BJ (cell line): Measurements from ENCODE around the gene PCP4L1. TPM values are rescaled to one million over a fixed set of nuclear protein-coding genes. Genes with fewer than 3 reads are reported as not detected.

Source experiments
- CTCF ChIA-PET: fragments of 350-600 bp; formaldehyde crosslinking; extraction: SDS; loops from one replicate; lab custom pipeline; 2021; ENCODE audit warnings: antibody characterized with exemption, inconsistent platforms; lab: Yijun Ruan, JAX
- POLR2A ChIA-PET: fragments of 300-600 bp; sonication (Branson Sonifier 250); formaldehyde crosslinking; extraction: SDS; loops from one replicate; lab custom pipeline; 2021; ENCODE audit warnings: antibody characterized with exemption; lab: Charles Lee
- DNase-seq: peaks from one replicate; pipeline ENCODE4 v3.0.0-alpha.2; 2011; ENCODE audit warnings: low read depth
- H3K27me3 ChIP-seq: 2 replicates; pipeline ENCODE4 v1.6.0; 2011; ENCODE audit warnings: low read length; ENCODE audit not compliant: control insufficient read depth, insufficient read depth
- H3K36me3 ChIP-seq: 2 replicates; pipeline ENCODE4 v1.5.1; 2011; ENCODE audit warnings: low read length; ENCODE audit not compliant: control insufficient read depth, insufficient read depth
- H3K4me3 ChIP-seq: 2 replicates; pipeline ENCODE4 v1.5.1; 2011; ENCODE audit warnings: low read depth, mild to moderate bottlenecking, control low read depth, low read length
- polyA plus RNA-seq: library from polyadenylated mRNA; depleted of rRNA; stranded (reverse); fragments of >200 nt; gene quantifications from 2 replicates; pipeline ENCODE4 v1.2.3, GENCODE V29; 2011
- TF ChIP-seq, protein P1 (sequence below): IDR thresholded peaks from 2 replicates; pipeline ENCODE4 v1.5.1; 2011; ENCODE audit warnings: low read depth, mild to moderate bottlenecking, control low read depth, inconsistent platforms, low read length, moderate library complexity; ENCODE audit not compliant: insufficient read depth

The PCP4L1 gene
- polyA plus RNA-seq, 1 experiment = not detected

DNA sequence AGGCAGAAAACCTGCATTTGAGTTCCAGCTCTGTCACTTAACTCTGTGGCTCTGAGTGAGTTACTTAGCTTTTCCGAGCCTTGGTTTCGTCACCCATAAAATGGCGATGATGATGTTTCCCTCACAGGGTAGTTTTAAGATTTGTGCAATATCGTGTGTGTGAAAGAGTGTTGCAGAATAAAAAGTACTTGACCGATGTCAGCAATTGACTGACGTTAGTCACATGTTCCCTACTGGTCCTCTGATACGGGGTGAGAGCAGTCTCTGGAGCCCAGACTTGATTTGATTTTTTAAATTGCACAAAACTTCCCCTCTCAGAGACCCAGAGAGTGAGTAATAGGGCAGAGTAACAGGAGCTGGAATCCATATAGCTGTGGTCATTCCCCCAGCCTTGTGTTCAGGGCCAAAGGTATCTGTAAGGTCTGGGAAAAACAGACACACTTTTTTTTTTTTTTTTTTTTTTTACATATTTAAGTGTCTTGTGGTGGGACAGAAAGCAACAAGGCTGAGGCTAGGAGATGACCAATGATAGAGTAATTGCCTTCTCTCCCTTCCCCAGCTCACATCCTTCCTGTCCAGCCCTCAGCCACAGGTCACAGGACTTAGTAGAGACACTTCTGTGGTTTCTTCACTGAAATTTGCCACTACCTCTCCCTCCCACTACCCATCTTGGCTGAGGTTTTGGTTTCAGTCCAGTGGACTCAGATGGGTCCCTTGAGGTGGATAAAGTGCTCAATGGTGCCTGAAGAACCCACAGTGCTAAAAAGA, 41.4 kb upstream of the PCP4L1 start:
- DNase-seq = peak; percentile 46
- POLR2A ChIA-PET = interaction anchor here (0.6 to 0.8 kb wide), 3 partner anchors 92 to 1620 kb away, joined by 3 to 4 read pairs (median 3); no protein-coding TSS in a partner anchor
- Histone ChIP-seq H3K27me3 (no peaks in the 10 kb centered on the region), H3K36me3 (peaks cover 20% of the 10 kb centered on the region), H3K4me3 (no peak overlapping the region)
- TF ChIP-seq, protein P1, sequence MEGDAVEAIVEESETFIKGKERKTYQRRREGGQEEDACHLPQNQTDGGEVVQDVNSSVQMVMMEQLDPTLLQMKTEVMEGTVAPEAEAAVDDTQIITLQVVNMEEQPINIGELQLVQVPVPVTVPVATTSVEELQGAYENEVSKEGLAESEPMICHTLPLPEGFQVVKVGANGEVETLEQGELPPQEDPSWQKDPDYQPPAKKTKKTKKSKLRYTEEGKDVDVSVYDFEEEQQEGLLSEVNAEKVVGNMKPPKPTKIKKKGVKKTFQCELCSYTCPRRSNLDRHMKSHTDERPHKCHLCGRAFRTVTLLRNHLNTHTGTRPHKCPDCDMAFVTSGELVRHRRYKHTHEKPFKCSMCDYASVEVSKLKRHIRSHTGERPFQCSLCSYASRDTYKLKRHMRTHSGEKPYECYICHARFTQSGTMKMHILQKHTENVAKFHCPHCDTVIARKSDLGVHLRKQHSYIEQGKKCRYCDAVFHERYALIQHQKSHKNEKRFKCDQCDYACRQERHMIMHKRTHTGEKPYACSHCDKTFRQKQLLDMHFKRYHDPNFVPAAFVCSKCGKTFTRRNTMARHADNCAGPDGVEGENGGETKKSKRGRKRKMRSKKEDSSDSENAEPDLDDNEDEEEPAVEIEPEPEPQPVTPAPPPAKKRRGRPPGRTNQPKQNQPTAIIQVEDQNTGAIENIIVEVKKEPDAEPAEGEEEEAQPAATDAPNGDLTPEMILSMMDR = no peak
- CTCF ChIA-PET = interaction anchor here (0.6 to 4.5 kb wide), 7 partner anchors 10 to 165 kb away, joined by 3 to 55 read pairs (median 3); partner anchors contain the start of gene TOMM40L

DNA sequence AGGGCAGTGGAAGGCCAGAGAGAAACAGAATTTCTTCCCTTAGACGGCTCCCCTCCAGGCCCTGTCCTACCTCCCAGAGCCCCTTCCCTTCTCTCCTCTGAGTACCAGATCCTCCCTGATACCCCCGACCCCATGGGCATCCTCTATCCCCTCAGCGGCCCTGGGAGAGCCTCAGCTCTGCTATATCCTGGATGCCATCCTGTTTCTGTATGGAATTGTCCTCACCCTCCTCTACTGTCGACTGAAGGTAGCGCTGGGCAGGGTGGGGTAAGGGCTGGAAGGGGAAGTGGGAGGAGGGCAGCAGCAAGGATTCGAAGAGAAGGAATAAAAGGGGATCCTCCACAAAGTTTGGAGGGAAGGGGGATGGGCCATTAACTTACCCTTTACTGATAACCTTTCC, 40.7 kb upstream of the PCP4L1 start:
- peaks cover 17% of the 10 kb centered on the region for H3K36me3 ChIP-seq
- no peaks in the 10 kb centered on the region for H3K27me3 ChIP-seq
- TF ChIP-seq, protein P1 = no peak
- H3K4me3 ChIP-seq = no peak overlapping the region
- ChIA-PET CTCF (interaction anchor here (4.5 kb wide), 1 partner anchor 10 kb away, joined by 55 read pairs; the partner anchor contains the start of gene TOMM40L), POLR2A (no interaction called here)
- DNase-seq = no peak

DNA sequence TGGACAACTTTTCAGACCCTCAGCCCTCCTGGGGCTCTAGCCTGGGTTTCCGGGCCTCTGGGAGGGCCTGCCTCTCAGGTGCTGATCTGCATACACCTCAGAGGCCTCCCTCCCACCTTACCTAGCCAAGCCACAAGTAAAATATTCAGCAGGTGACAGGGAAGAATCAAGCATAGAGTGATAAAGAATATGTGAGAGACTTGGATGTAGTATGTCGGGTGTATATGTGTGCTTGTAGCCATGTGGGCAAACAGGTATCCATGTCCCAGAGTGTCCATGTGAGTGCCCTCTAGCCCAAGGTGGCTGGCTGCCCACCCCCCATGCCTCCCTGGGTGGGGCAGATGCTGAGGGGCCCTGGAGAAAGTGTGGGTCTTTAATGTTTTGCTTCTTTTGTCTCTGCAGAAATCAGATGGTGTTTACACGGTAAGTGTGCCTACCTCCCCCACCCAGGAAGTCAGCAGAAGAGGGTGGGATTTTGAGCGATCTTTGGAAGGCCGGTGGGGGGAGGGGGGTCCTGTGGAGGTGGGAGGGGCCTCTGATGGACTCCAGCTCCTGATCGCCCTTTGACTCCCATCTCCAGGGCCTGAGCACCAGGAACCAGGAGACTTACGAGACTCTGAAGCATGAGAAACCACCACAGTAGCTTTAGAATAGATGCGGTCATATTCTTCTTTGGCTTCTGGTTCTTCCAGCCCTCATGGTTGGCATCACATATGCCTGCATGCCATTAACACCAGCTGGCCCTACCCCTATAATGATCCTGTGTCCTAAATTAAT, 40.1 kb upstream of the PCP4L1 start:
- Histone ChIP-seq H3K36me3 (peaks cover 13% of the 10 kb centered on the region), H3K4me3 (no peak overlapping the region), H3K27me3 (no peaks in the 10 kb centered on the region)
- CTCF ChIA-PET = interaction anchor here (2.9 to 4.5 kb wide), 2 partner anchors 9 kb away, joined by 20 to 55 read pairs; partner anchors contain the start of gene TOMM40L
- DNase-seq = no peak
- TF ChIP-seq, protein P1 = no peak
- POLR2A ChIA-PET = no interaction called here

DNA sequence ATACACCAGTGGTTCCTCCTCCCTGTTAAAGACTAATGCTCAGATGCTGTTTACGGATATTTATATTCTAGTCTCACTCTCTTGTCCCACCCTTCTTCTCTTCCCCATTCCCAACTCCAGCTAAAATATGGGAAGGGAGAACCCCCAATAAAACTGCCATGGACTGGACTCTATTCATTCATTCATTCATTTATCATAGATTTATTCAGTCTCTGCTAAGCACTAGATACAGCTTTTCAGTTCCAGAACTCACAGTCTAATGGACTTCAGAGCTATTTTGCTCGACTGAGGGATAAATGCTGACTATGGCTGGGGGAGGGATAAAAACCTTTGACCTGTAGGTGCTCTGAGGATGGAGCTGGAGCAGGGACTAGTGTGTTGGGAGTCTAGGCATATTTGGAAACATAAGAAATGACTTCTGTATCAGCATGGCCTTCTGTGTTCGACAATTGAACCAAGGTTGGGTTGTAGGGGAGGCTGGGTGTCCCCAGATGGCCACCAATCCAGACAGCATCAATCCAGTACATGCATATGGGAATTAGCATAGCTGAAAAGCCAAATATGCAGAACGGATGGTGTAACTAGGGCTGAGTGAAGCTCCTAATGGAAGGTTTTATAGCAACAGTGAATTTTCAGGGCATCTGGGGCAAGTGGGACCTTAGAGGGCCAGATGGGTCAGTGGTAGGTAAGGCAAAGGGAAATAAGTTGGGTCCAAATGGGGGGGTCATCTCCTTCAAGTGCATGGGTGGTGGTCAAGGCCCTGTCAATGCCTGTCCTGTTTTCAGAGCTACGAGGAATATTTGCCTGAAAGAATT, 39.3 kb upstream of the PCP4L1 start:
- ChIA-PET CTCF (interaction anchor here (0.8 to 4.5 kb wide), 6 partner anchors 8 to 163 kb away, joined by 3 to 55 read pairs (median 4); partner anchors contain the start of gene TOMM40L), POLR2A (no interaction called here)
- H3K4me3 ChIP-seq = no peak overlapping the region
- H3K27me3 ChIP-seq = no peaks in the 10 kb centered on the region
- peaks cover 6% of the 10 kb centered on the region for H3K36me3 ChIP-seq
- TF ChIP-seq, protein P1 = no peak
- DNase-seq = no peak
